ENCODE results near the gene ZNRD2.
"Not testable (repeated sequence)": the region's sequence is repeated elsewhere in the genome, so short reads cannot be mapped to it uniquely, and the experiment has no call there.

DNA sequence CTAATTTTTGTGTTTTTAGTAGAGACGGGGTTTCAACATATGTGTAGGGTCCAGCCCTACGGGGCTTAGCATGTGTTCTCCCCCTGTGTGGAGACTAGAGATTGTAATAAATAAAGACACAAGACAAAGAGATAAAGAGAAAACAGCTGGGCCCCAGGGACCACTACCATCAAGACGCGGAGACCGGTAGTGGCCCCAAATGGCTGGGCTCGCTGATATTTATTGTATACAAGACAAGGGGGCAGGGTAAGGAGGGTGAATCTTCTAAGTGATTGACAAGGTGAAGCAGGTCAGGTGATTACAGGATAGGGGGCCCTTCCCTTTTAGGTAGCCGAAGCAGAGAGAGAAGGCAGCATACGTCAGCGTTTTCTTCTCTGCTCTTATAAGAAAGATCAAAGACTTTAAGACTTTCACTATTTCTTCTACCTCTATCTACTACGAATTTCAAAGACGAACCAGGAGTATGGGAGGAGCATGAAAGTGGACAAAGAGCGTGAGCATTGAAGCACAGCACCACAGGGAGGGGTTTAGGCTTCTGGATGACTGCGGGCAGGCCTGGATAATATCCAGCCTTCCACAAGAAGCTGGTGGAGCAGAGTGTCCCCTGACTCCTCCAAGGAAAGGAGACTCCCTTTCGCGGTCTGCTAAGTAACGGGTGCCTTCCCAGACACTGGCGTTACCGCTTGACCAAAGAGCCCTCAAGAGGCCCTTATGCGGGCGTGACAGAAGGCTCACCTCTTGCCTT is 48.3 kb upstream of the ZNRD2 start:
- not testable (repeated sequence) for TF ChIP-seq CTCF (tag by site-specific recombination; IDR thresholded peaks at IDR 0.05); ZNF138 (tag by site-specific recombination; IDR thresholded peaks at IDR 0.05; ENCODE audit: borderline replicate concordance); ZFP37 (tag by site-specific recombination; IDR thresholded peaks at IDR 0.05); SP3 (tag by site-specific recombination; IDR thresholded peaks at IDR 0.05); ZEB2 (tag by site-specific recombination; IDR thresholded peaks at IDR 0.05); ZNF274 (IDR thresholded peaks at IDR 0.05; ENCODE audit: low read length); ZNF274 (tag by site-specific recombination; IDR thresholded peaks at IDR 0.05; ENCODE audit: borderline replicate concordance); ZNF768 (tag by site-specific recombination; IDR thresholded peaks at IDR 0.05); REST (tag by site-specific recombination; IDR thresholded peaks at IDR 0.05); ZNF548 (tag by site-specific recombination; IDR thresholded peaks at IDR 0.05); ZBTB8A (tag by site-specific recombination; IDR thresholded peaks at IDR 0.05)
- TF ChIP-seq, protein P1, sequence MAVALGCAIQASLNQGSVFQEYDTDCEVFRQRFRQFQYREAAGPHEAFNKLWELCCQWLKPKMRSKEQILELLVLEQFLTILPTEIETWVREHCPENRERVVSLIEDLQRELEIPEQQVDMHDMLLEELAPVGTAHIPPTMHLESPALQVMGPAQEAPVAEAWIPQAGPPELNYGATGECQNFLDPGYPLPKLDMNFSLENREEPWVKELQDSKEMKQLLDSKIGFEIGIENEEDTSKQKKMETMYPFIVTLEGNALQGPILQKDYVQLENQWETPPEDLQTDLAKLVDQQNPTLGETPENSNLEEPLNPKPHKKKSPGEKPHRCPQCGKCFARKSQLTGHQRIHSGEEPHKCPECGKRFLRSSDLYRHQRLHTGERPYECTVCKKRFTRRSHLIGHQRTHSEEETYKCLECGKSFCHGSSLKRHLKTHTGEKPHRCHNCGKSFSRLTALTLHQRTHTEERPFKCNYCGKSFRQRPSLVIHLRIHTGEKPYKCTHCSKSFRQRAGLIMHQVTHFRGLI (tag by site-specific recombination; IDR thresholded peaks at IDR 0.05), result not testable (repeated sequence)
- TF ChIP-seq, protein P2, sequence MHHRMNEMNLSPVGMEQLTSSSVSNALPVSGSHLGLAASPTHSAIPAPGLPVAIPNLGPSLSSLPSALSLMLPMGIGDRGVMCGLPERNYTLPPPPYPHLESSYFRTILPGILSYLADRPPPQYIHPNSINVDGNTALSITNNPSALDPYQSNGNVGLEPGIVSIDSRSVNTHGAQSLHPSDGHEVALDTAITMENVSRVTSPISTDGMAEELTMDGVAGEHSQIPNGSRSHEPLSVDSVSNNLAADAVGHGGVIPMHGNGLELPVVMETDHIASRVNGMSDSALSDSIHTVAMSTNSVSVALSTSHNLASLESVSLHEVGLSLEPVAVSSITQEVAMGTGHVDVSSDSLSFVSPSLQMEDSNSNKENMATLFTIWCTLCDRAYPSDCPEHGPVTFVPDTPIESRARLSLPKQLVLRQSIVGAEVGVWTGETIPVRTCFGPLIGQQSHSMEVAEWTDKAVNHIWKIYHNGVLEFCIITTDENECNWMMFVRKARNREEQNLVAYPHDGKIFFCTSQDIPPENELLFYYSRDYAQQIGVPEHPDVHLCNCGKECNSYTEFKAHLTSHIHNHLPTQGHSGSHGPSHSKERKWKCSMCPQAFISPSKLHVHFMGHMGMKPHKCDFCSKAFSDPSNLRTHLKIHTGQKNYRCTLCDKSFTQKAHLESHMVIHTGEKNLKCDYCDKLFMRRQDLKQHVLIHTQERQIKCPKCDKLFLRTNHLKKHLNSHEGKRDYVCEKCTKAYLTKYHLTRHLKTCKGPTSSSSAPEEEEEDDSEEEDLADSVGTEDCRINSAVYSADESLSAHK (tag by site-specific recombination; IDR thresholded peaks at IDR 0.05), result not testable (repeated sequence)
- TF ChIP-seq, protein P3, sequence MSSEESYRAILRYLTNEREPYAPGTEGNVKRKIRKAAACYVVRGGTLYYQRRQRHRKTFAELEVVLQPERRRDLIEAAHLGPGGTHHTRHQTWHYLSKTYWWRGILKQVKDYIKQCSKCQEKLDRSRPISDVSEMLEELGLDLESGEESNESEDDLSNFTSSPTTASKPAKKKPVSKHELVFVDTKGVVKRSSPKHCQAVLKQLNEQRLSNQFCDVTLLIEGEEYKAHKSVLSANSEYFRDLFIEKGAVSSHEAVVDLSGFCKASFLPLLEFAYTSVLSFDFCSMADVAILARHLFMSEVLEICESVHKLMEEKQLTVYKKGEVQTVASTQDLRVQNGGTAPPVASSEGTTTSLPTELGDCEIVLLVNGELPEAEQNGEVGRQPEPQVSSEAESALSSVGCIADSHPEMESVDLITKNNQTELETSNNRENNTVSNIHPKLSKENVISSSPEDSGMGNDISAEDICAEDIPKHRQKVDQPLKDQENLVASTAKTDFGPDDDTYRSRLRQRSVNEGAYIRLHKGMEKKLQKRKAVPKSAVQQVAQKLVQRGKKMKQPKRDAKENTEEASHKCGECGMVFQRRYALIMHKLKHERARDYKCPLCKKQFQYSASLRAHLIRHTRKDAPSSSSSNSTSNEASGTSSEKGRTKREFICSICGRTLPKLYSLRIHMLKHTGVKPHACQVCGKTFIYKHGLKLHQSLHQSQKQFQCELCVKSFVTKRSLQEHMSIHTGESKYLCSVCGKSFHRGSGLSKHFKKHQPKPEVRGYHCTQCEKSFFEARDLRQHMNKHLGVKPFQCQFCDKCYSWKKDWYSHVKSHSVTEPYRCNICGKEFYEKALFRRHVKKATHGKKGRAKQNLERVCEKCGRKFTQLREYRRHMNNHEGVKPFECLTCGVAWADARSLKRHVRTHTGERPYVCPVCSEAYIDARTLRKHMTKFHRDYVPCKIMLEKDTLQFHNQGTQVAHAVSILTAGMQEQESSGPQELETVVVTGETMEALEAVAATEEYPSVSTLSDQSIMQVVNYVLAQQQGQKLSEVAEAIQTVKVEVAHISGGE (tag by site-specific recombination; conservative IDR thresholded peaks at IDR 0.05; ENCODE audit: low read depth), result not testable (repeated sequence)
